Vagina (tissue), 2 donors: Measurements from ENCODE around the gene EEF1B2. TPM values are rescaled to one million over a fixed set of nuclear protein-coding genes. Genes with fewer than 3 reads are reported as not detected.

Experiments
- DNase-seq, 2 donors: peaks; one replicate each; pipeline ENCODE4 v3.0.0-alpha.2; 2017; ENCODE audit errors: extremely low spot score in 2 of 2
- H3K27ac ChIP-seq: fragments of 200-600 bp; sonication (generic); one replicate; pipeline ENCODE4 v1.5.1; 2019
- H3K27me3 ChIP-seq: fragments of 200-600 bp; sonication (generic); one replicate; pipeline ENCODE4 v1.5.1; 2019
- H3K36me3 ChIP-seq, 2 donors: fragments of 200-600 bp; sonication (generic); one replicate each; pipeline ENCODE4 v1.5.1; 2017 to 2019
- H3K4me1 ChIP-seq: fragments of 200-600 bp; sonication (generic); one replicate; pipeline ENCODE4 v1.5.1; 2019
- H3K4me3 ChIP-seq, 2 donors: fragments of 200-600 bp; sonication (generic); 1 replicate in 1 of 2; 2 replicates in 1 of 2; pipeline ENCODE4 v1.5.1; 2016 to 2019
- H3K9me3 ChIP-seq: fragments of 200-600 bp; sonication (generic); one replicate; pipeline ENCODE4 v1.5.1; 2019
- CTCF ChIP-seq, 3 experiments: fragments of 450-650 bp in 2 of 3; fragments of 200-600 bp in 1 of 3; sonication (generic) in 1 of 3; IDR thresholded peaks; one replicate each; pipeline ENCODE4 v1.5.1; 2017 to 2019; ENCODE audit warnings: antibody characterized with exemption in 3 of 3, mild to moderate bottlenecking in 2 of 3, moderate library complexity in 2 of 3
- POLR2A ChIP-seq, 2 donors: fragments of 450-650 bp; IDR thresholded peaks; one replicate each; pipeline ENCODE4 v1.6.1; 2017; ENCODE audit warnings: antibody characterized with exemption in 2 of 2, mild to moderate bottlenecking in 2 of 2, moderate library complexity in 2 of 2
- POLR2AphosphoS5 ChIP-seq, 2 donors: sonication (generic); formaldehyde crosslinking; IDR thresholded peaks; one replicate each; pipeline ENCODE4 v1.9.0; 2017; ENCODE audit warnings: antibody characterized with exemption in 2 of 2, mild to moderate bottlenecking in 2 of 2, low read depth in 1 of 2; ENCODE audit not compliant: insufficient read depth in 1 of 2
- intact Hi-C: fragments of 100-400 bp; cut with DNase I; formaldehyde crosslinking; loops from one replicate; pipeline ENCODE4 v1.15.1; 2023
- small RNA-seq: library from RNA; depleted of rRNA; stranded (forward); fragments of <200 nt; gene quantifications from one replicate; pipeline ENCODE3, GENCODE V24; 2016
- total RNA-seq: library from RNA; depleted of rRNA; stranded (reverse); fragments of >200 nt; gene quantifications from one replicate; pipeline ENCODE4 v1.2.3, GENCODE V29; 2016

The EEF1B2 gene
- total RNA-seq, 1 donor from 2014 or later = 353 TPM

GRCh38 chr2:206208900-206209299 lies 49.2 kb downstream of the EEF1B2 start:
- intact Hi-C loops = no loop called here
- Histone ChIP-seq H3K36me3 (no peaks in the 10 kb centered on the region), H3K4me1 (peaks cover 4% of the 10 kb centered on the region), H3K9me3 (no peaks in the 10 kb centered on the region), H3K27ac (no peak overlapping the region), H3K27me3 (no peaks in the 10 kb centered on the region), H3K4me3 (no peak overlapping the region)
- TF ChIP-seq CTCF (IDR thresholded peaks at IDR 0.05) (no peak), POLR2AphosphoS5 (IDR thresholded peaks at IDR 0.05; ENCODE audit: insufficient read depth in 1 of 2, low read depth in 1 of 2) (no peak), POLR2A (IDR thresholded peaks at IDR 0.05) (no peak)
- no peak for DNase-seq

- Histone ChIP-seq H3K27ac (no peak overlapping the region), H3K27me3 (no peaks in the 10 kb centered on the region), H3K4me3 (peak overlapping the region in 1 of 2 donors; percentile 19), H3K36me3 (no peaks in the 10 kb centered on the region), H3K4me1 (peaks cover 4% of the 10 kb centered on the region), H3K9me3 (no peaks in the 10 kb centered on the region)
- TF ChIP-seq POLR2A (IDR thresholded peaks at IDR 0.05) = no peak
- peak in 1 of 2 donors; percentile 47 for TF ChIP-seq POLR2AphosphoS5 (IDR thresholded peaks at IDR 0.05; ENCODE audit: insufficient read depth in 1 of 2, low read depth in 1 of 2)
- no peak for DNase-seq
- intact Hi-C loops = no loop called here
Observed at GRCh38 chr2:206211657-206212255, 52.1 kb downstream of the EEF1B2 start.

Small RNAs within 50 kb of the gene (small RNA-seq; reads per million reads assigned to genes)
- gene RF00134 (not detected), gene RF02271 (not detected), gene SNORA41 (not detected), gene SNORD51 (not detected)

Other genes with a start within 250 kb of the EEF1B2 start
- 18.4 TPM for gene INO80D, start 73.7 kb upstream of the EEF1B2 start, total RNA-seq
- 33.6 TPM for gene NDUFS1, start 451 bp upstream of the EEF1B2 start, total RNA-seq
- gene ZDBF2, start 114.8 kb downstream of the EEF1B2 start, total RNA-seq = 13.0 TPM